DLD1 (cell line): ENCODE results near the gene GSN.

ENCODE experiments used
- in situ Hi-C: cut with HindIII; loops from 2 replicates; pipeline ENCODE4 v1.10.0; 2017; ENCODE audit warnings: low sequenced_read_pairs

Gene GSN

GRCh38 chr9:121242959-121243346, 25.0 kb upstream of the GSN start:
- in situ Hi-C loops = no loop called here

GRCh38 chr9:121246821-121247561, 21.0 kb upstream of the GSN start:
- in situ Hi-C loops = no loop called here

GRCh38 chr9:121249563-121249962, 18.4 kb upstream of the GSN start:
- in situ Hi-C loops = no loop called here

- in situ Hi-C loops = no loop called here
These were observed 15.7 kb upstream of the GSN start for GRCh38 chr9:121252104-121252851.

- in situ Hi-C loops = no loop called here
These were observed 14.8 kb upstream of the GSN start for GRCh38 chr9:121253162-121253561.

- in situ Hi-C loops = no loop called here
These were observed 14.0 kb upstream of the GSN start for GRCh38 chr9:121253821-121254501.

GRCh38 chr9:121259498-121259897, 8.5 kb upstream of the GSN start:
- in situ Hi-C loops = no loop called here

GRCh38 chr9:121259935-121260334, 8.0 kb upstream of the GSN start:
- in situ Hi-C loops = no loop called here

- in situ Hi-C loops = no loop called here
These were observed 7.4 kb upstream of the GSN start for GRCh38 chr9:121260457-121261106.

- in situ Hi-C loops = no loop called here
These were observed 6.9 kb upstream of the GSN start for GRCh38 chr9:121261107-121261460.

- in situ Hi-C loops = no loop called here
These were observed 6.2 kb upstream of the GSN start for GRCh38 chr9:121261755-121262154.

- in situ Hi-C loops = no loop called here
These were observed 5.5 kb upstream of the GSN start for GRCh38 chr9:121262423-121262822.

GRCh38 chr9:121262953-121263352, 5.0 kb upstream of the GSN start:
- in situ Hi-C loops = no loop called here

GRCh38 chr9:121266356-121266755, 1.6 kb upstream of the GSN start:
- in situ Hi-C loops = no loop called here

- in situ Hi-C loops = no loop called here
These were observed 884 bp upstream of the GSN start for GRCh38 chr9:121266906-121267650.

GRCh38 chr9:121268598-121268850, 562 bp downstream of the GSN start:
- in situ Hi-C loops = no loop called here

- in situ Hi-C loops = no loop called here
These were observed 1.1 kb downstream of the GSN start for GRCh38 chr9:121268851-121269641.

GRCh38 chr9:121269642-121270254, 1.8 kb downstream of the GSN start:
- in situ Hi-C loops = no loop called here

- in situ Hi-C loops = no loop called here
These were observed 3.7 kb downstream of the GSN start for GRCh38 chr9:121271368-121272341.
